GM12878 (cell line): ENCODE results near the gene FBXO8. TPM values are rescaled to one million over a fixed set of nuclear protein-coding genes. Genes with fewer than 3 reads are reported as not detected.

ENCODE experiments used
- ATAC-seq: fragments of 200-7000 bp; cut with Tn5 transposase; 3 replicates; pipeline ENCODE4 v1.9.1; 2020; ENCODE audit warnings: mild to moderate bottlenecking, moderate library complexity
- BruUV-seq: library from RNA; stranded (reverse); fragments of 400-500 nt; replicated peaks from 2 replicates; lab custom pipeline; 2021; lab: Mats Ljungman, UMichigan
- CTCF ChIA-PET: fragments of 300-600 bp; sonication (Branson Sonifier 250); formaldehyde crosslinking; extraction: SDS; loops from one replicate; lab custom pipeline; 2021; ENCODE audit warnings: inconsistent platforms; lab: Yijun Ruan, JAX
- POLR2A ChIA-PET: fragments of 350-600 bp; formaldehyde crosslinking; extraction: SDS; loops from one replicate; lab custom pipeline; 2021; ENCODE audit warnings: inconsistent platforms; lab: Charles Lee
- RAD21 ChIA-PET: fragments of 300-600 bp; sonication (Branson Sonifier 250); formaldehyde crosslinking; loops from one replicate; lab custom pipeline; 2023; ENCODE audit warnings: antibody characterized with exemption; ENCODE audit not compliant: unreplicated experiment; lab: Charles Lee
- SMC1A ChIA-PET: fragments of 300-600 bp; sonication (Branson Sonifier 250); formaldehyde crosslinking; loops from one replicate; lab custom pipeline; 2023; ENCODE audit not compliant: unreplicated experiment, uncharacterized antibody; lab: Charles Lee
- DNase-seq: peaks from one replicate; pipeline ENCODE4 v3.0.0-alpha.2; 2011; ENCODE audit warnings: low read depth, low spot score
- FAIRE-seq: peaks from 3 replicates; lab custom pipeline; 2011; peaks lifted over from hg19 to GRCh38; lab: Jason Lieb, UNC
- H2AFZ ChIP-seq: 2 replicates; pipeline ENCODE4 v1.6.0; 2011; ENCODE audit warnings: low read depth, low read length, control low read depth; ENCODE audit not compliant: control insufficient read depth
- H3K27ac ChIP-seq: 2 replicates; pipeline ENCODE4 v1.5.1; 2011; ENCODE audit warnings: control low read depth; ENCODE audit not compliant: control insufficient read depth, insufficient read depth
- H3K27me3 ChIP-seq, 2 experiments: replicated peaks in 1 of 2; 2 replicates each; pipeline versions ENCODE4 v1.6.0 to v1.6.1; 2011; ENCODE audit warnings: low read length in 1 of 2; ENCODE audit not compliant: control insufficient read depth in 2 of 2, insufficient read depth in 2 of 2
- H3K36me3 ChIP-seq, 2 experiments: 2 replicates each; pipeline ENCODE4 v1.5.1; 2011; ENCODE audit warnings: low read length in 1 of 2; ENCODE audit not compliant: control insufficient read depth in 2 of 2, insufficient read depth in 2 of 2
- H3K4me1 ChIP-seq: 2 replicates; pipeline ENCODE4 v1.6.1; 2011; ENCODE audit warnings: mild to moderate bottlenecking, low read length, moderate library complexity, mixed read lengths; ENCODE audit not compliant: control insufficient read depth, insufficient read depth
- H3K4me2 ChIP-seq: 2 replicates; pipeline ENCODE4 v1.6.0; 2011; ENCODE audit warnings: control low read depth; ENCODE audit not compliant: control insufficient read depth, insufficient read depth
- H3K4me3 ChIP-seq: fragments of 200-600 bp; sonication (generic); 2 replicates; pipeline ENCODE4 v1.5.1; 2016
- H3K79me2 ChIP-seq: 2 replicates; pipeline ENCODE4 v1.6.0; 2011; ENCODE audit warnings: low read length; ENCODE audit not compliant: control insufficient read depth, insufficient read depth
- H3K9ac ChIP-seq: 2 replicates; pipeline ENCODE4 v1.8.0; 2011; ENCODE audit warnings: low read length, control low read depth, mixed read lengths; ENCODE audit not compliant: control insufficient read depth, insufficient read depth
- H3K9me3 ChIP-seq: replicated peaks from 3 replicates; pipeline ENCODE4 v1.5.1; 2011; ENCODE audit warnings: mild to moderate bottlenecking, low read length; ENCODE audit not compliant: control insufficient read depth, insufficient read depth
- H4K20me1 ChIP-seq: 2 replicates; pipeline ENCODE4 v1.6.0; 2011; ENCODE audit not compliant: control insufficient read depth, insufficient read depth
- CBX3 ChIP-seq: fragments of 200-600 bp; sonication (generic); IDR thresholded peaks from 2 replicates; pipeline ENCODE4 v1.6.1; 2016; ENCODE audit warnings: low read depth, borderline replicate concordance
- DPF2 ChIP-seq: fragments of 450-650 bp; IDR thresholded peaks from 2 replicates; pipeline ENCODE4 v1.6.1; 2017; ENCODE audit warnings: mild to moderate bottlenecking
- ESRRA ChIP-seq: IDR thresholded peaks from 2 replicates; pipeline ENCODE4 v1.6.1; 2012; ENCODE audit warnings: mild to moderate bottlenecking, low read length, improper control_type of control experiment
- FOS ChIP-seq: IDR thresholded peaks from 3 replicates; pipeline ENCODE4 v1.6.1; 2011; ENCODE audit warnings: borderline replicate concordance; ENCODE audit not compliant: insufficient read length; ENCODE audit errors: extremely low read depth
- GABPA ChIP-seq: IDR thresholded peaks from 2 replicates; pipeline ENCODE4 v1.6.1; 2014; ENCODE audit warnings: antibody characterized with exemption, low read depth, mild to moderate bottlenecking, inconsistent platforms
- MTA3 ChIP-seq: IDR thresholded peaks from 2 replicates; pipeline ENCODE4 v1.6.1; 2012; ENCODE audit warnings: low read length, inconsistent platforms, borderline replicate concordance
- NFYB ChIP-seq: IDR thresholded peaks from 2 replicates; pipeline ENCODE4 v1.6.1; 2011; ENCODE audit warnings: low read depth, mild to moderate bottlenecking, low read length, improper control_type of control experiment, moderate library complexity; ENCODE audit not compliant: insufficient read depth
- NR2C1 ChIP-seq: fragments of 450-650 bp; IDR thresholded peaks from 2 replicates; pipeline ENCODE4 v1.6.1; 2017; ENCODE audit warnings: antibody characterized with exemption, mild to moderate bottlenecking, moderate library complexity
- RELA ChIP-seq: fragments of 450-650 bp; IDR thresholded peaks from 2 replicates; pipeline ENCODE4 v1.8.0; 2014; ENCODE audit warnings: borderline replicate concordance; ENCODE audit not compliant: partially characterized antibody
- RUNX3 ChIP-seq: IDR thresholded peaks from 2 replicates; pipeline ENCODE4 v1.6.1; 2012; ENCODE audit warnings: low read length, inconsistent platforms
- TAF1 ChIP-seq: IDR thresholded peaks from 2 replicates; pipeline ENCODE4 v1.6.1; 2011; ENCODE audit warnings: mild to moderate bottlenecking, low read depth, low read length, borderline replicate concordance
- ZBED1 ChIP-seq: IDR thresholded peaks from 2 replicates; pipeline ENCODE4 v1.6.1; 2016; ENCODE audit warnings: borderline replicate concordance
- WGBS: methylation state at CpG from one replicate; pipeline ENCODE4 v1.1.6; 2016; ENCODE audit warnings: low lambda C conversion rate; ENCODE audit not compliant: insufficient replicate concordance, insufficient coverage; ENCODE audit errors: missing lambda C conversion rate; 5-methylcytosine and 5-hydroxymethylcytosine counted together
- in situ Hi-C: fragments of 300-500 bp; cut with MboI; formaldehyde crosslinking; loops from 9 replicates; pipeline ENCODE4 v1.14.3; 2018; ENCODE audit warnings: mixed read lengths
- intact Hi-C: fragments of 100-400 bp; cut with micrococcal nuclease; formaldehyde crosslinking; loops from one replicate; pipeline ENCODE4 v1.14.2; 2022; ENCODE audit not compliant: unreplicated experiment
- polyA plus RNA-seq, 11 experiments: library from polyadenylated mRNA; depleted of rRNA in 4 of 11; unstranded in 6 of 11; stranded (reverse) in 5 of 11; fragments of >200 nt; fragmentation: Nextera tagmentation in 4 of 11; fragmentation: Illumina TruSeq in 1 of 11; extraction: Ambion mirVana in 4 of 11; extraction: Trizol in 1 of 11; gene quantifications; 1 replicate in 1 of 11; 2 replicates in 10 of 11; pipeline versions ENCODE4 v1.2.1 to v1.2.3, GENCODE V29; 2011 to 2016; ENCODE audit warnings: inconsistent platforms in 2 of 11, missing spikeins in 2 of 11, low read depth in 1 of 11
- total RNA-seq, 4 experiments: library from RNA; depleted of rRNA in 3 of 4; stranded (reverse); fragments of >200 nt in 3 of 4; fragmentation: Illumina TruSeq in 1 of 4; extraction: Trizol in 1 of 4; gene quantifications; 2 replicates each; pipeline versions ENCODE4 v1.2.1 to v1.2.3, GENCODE V29; 2013 to 2021
- TF ChIP-seq, protein P1 (sequence below): IDR thresholded peaks from 2 replicates; pipeline ENCODE4 v1.6.1; 2012; ENCODE audit warnings: low read depth, low read length, improper control_type of control experiment
- TF ChIP-seq, protein P2 (sequence below): fragments of 150-350 bp; IDR thresholded peaks from 2 replicates; pipeline ENCODE4 v1.6.1; 2016; ENCODE audit warnings: low read depth, low read length

The FBXO8 gene
- total and polyA plus RNA-seq, 10 of the 15 experiments (the other 5 are each of a cell fraction or from before 2014, with no cell fraction given) = 11.3 to 38.1 (median 16.8) TPM

GRCh38 chr4:174241162-174241561, 42.3 kb downstream of the FBXO8 start:
- ChIA-PET SMC1A (interaction anchor here (0.6 to 1.1 kb wide), 4 partner anchors 8 to 17 kb away, joined by 3 read pairs; no protein-coding TSS in a partner anchor), POLR2A (interaction anchor here (1.5 kb wide), 1 partner anchor 43 kb away, joined by 5 read pairs; the partner anchor contains the start of genes CEP44 and FBXO8), RAD21 (interaction anchor here (1.1 to 1.4 kb wide), 3 partner anchors 11 to 24 kb away, joined by 3 to 9 read pairs (median 3); no protein-coding TSS in a partner anchor), CTCF (interaction anchor here (0.6 to 1.8 kb wide), 5 partner anchors 14 to 833 kb away, joined by 3 to 6 read pairs (median 3); no protein-coding TSS in a partner anchor)
- H3K36me3 ChIP-seq = peaks cover 0 to 3% of the 10 kb centered on the region in 2 experiments; a peak in 1 of 4 replicates
- no peak for TF ChIP-seq RELA
- no peak for TF ChIP-seq NR2C1
- peak; percentile 51; the same call in 1 of the 2 replicates for TF ChIP-seq RUNX3
- TF ChIP-seq, protein P1, sequence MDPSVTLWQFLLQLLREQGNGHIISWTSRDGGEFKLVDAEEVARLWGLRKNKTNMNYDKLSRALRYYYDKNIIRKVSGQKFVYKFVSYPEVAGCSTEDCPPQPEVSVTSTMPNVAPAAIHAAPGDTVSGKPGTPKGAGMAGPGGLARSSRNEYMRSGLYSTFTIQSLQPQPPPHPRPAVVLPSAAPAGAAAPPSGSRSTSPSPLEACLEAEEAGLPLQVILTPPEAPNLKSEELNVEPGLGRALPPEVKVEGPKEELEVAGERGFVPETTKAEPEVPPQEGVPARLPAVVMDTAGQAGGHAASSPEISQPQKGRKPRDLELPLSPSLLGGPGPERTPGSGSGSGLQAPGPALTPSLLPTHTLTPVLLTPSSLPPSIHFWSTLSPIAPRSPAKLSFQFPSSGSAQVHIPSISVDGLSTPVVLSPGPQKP = no peak
- TF ChIP-seq DPF2 = no peak
- no peaks in the 10 kb centered on the region for H4K20me1 ChIP-seq
- intact Hi-C loops (no loop called here), in situ Hi-C loops (no loop called here)
- no peak overlapping the region for H3K27ac ChIP-seq
- FAIRE-seq = no peak
- no peak overlapping the region for H3K4me2 ChIP-seq
- H3K9me3 ChIP-seq = no peaks in the 10 kb centered on the region
- DNase-seq = no peak
- H3K4me1 ChIP-seq = no peaks in the 10 kb centered on the region
- WGBS = 68% methylated on average over 3 of the region's 3 CpGs
- no peak overlapping the region for H2AFZ ChIP-seq
- BruUV-seq = no TSS peak
- ATAC-seq = no peak; the same call in 2 of the 3 replicates
- H3K9ac ChIP-seq = no peak overlapping the region
- no peak overlapping the region for H3K4me3 ChIP-seq
- no peaks in the 10 kb centered on the region for H3K79me2 ChIP-seq
- H3K27me3 ChIP-seq = no peaks in the 10 kb centered on the region

GRCh38 chr4:174236359-174236758, 47.1 kb downstream of the FBXO8 start:
- ChIA-PET SMC1A (interaction anchor here (1.2 to 1.9 kb wide), 3 partner anchors 13 to 31 kb away, joined by 3 to 4 read pairs (median 4); no protein-coding TSS in a partner anchor), POLR2A (no interaction called here), RAD21 (no interaction called here), CTCF (interaction anchor here (1.1 kb wide), 1 partner anchor 10 kb away, joined by 3 read pairs; no protein-coding TSS in a partner anchor)
- Histone ChIP-seq H3K4me3 (no peak overlapping the region), H3K27ac (no peak overlapping the region), H3K4me1 (no peaks in the 10 kb centered on the region), H3K27me3 (no peaks in the 10 kb centered on the region), H3K36me3 (peaks cover 0 to 3% of the 10 kb centered on the region in 2 experiments; a peak in 1 of 4 replicates), H3K9me3 (no peaks in the 10 kb centered on the region), H4K20me1 (no peaks in the 10 kb centered on the region), H2AFZ (no peak overlapping the region), H3K79me2 (no peaks in the 10 kb centered on the region), H3K9ac (no peak overlapping the region), H3K4me2 (no peak overlapping the region)
- BruUV-seq = no TSS peak
- FAIRE-seq = no peak
- DNase-seq = no peak
- 88% methylated on average over 3 of the region's 3 CpGs for WGBS
- in situ Hi-C loops = no loop called here
- intact Hi-C loops = no loop called here
- ATAC-seq = no peak
- no peak for TF ChIP-seq CBX3
- no peak for TF ChIP-seq TAF1
- TF ChIP-seq, protein P2, sequence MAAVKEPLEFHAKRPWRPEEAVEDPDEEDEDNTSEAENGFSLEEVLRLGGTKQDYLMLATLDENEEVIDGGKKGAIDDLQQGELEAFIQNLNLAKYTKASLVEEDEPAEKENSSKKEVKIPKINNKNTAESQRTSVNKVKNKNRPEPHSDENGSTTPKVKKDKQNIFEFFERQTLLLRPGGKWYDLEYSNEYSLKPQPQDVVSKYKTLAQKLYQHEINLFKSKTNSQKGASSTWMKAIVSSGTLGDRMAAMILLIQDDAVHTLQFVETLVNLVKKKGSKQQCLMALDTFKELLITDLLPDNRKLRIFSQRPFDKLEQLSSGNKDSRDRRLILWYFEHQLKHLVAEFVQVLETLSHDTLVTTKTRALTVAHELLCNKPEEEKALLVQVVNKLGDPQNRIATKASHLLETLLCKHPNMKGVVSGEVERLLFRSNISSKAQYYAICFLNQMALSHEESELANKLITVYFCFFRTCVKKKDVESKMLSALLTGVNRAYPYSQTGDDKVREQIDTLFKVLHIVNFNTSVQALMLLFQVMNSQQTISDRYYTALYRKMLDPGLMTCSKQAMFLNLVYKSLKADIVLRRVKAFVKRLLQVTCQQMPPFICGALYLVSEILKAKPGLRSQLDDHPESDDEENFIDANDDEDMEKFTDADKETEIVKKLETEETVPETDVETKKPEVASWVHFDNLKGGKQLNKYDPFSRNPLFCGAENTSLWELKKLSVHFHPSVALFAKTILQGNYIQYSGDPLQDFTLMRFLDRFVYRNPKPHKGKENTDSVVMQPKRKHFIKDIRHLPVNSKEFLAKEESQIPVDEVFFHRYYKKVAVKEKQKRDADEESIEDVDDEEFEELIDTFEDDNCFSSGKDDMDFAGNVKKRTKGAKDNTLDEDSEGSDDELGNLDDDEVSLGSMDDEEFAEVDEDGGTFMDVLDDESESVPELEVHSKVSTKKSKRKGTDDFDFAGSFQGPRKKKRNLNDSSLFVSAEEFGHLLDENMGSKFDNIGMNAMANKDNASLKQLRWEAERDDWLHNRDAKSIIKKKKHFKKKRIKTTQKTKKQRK = no peak
- TF ChIP-seq FOS = no peak
- TF ChIP-seq NFYB = no peak
- TF ChIP-seq ZBED1 = no peak
- no peak for TF ChIP-seq MTA3
- no peak for TF ChIP-seq ESRRA
- no peak for TF ChIP-seq GABPA
